ENCODE measurements around the gene RAB19. TPM values are rescaled to one million over a fixed set of nuclear protein-coding genes. Genes with fewer than 3 reads are reported as not detected.

The RAB19 gene
- not detected for total RNA-seq

- peak; percentile 97 for ATAC-seq
These were observed at the start of gene RAB19 for GRCh38 chr7:140403878-140404564. RAB19 (plus strand) TSS chr7:140404058; CDS start chr7:140407647, 3,589 bp downstream.

DNA sequence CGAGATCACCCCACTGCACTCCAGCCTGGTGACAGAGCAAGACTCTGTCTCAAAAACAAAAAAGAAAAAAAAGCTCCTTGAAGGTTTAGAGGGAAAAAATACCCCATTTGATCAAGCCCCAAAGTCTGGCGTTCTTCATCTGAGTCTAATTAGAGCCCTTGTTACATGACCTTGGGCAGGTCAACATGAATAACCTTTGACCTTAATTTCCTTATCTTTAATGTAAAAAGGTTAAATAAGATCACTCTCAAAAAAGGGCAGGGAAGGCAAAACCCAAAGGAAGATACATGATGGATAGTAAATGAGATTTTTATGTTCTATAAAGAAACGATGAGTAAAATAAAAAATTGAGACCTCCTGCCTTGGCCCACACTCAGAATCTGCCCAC lies 45.8 kb upstream of the RAB19 start:
- ATAC-seq (no peak), DNase-seq (ENCODE audit: low spot score) (no peak)

More at GRCh38 chr7:140403878-140404564, at the start of gene RAB19:
- DNase-seq (ENCODE audit: low spot score): peak; percentile 62

DNA sequence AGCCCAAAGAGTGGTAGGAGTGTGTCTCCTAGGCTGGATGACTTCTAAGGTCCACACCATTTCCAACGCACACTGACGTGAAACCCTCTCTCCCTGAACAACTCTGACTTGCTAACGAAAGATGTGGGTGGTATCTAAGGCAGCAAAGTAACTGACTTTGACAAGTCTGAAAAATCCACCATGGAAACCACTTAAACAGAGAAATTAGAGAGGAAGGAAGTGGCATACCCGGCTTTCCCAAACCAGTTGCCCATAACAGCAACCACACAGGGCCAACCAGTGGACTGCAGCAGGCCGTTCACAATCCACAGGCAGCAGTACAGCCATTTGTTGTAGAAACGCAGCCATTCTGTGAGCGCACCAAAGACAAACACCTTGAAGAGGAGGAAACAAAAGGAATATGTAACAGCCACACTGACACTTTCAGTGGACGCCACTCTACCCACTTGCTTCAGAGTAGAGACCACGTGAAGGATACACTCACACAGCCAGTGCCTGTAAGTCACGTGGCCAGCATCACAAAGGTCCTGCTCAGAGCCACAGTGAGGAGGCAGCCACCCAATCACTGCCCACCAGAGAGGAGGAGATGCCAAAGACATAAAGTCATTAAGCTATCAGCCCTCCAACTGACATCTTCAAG lies 45.3 kb upstream of the RAB19 start:
- ATAC-seq: no peak
- DNase-seq (ENCODE audit: low spot score): no peak

DNA sequence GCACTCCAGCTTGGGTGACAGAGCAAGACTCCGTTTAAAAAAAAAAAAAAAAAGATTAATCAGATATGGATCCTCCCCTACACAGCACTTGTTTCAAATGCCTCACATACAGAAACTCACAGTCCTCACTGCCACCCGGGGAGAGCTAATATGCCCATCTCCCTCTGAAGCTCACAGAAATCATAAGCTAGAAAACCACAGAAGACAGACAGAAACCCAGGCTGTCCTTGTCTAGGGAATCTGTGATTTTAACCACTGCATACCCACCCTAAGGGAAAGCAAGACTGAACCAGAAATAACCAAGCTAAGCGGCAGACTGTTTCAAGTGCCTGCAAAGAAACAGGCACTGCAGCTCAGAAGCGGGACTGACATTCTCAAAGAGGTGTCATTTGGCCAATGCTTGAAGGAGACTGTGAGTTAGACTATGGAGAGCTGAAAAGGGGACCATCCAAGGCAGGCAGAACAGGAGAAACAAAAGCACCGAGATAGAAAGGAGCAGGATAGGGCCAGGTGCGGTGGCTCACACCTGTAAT lies 43.1 kb upstream of the RAB19 start:
- no peak for ATAC-seq
- DNase-seq (ENCODE audit: low spot score): no peak

GRCh38 chr7:140364819-140365218 lies 39.0 kb upstream of the RAB19 start:
- DNase-seq (ENCODE audit: low spot score): no peak
- ATAC-seq: no peak

GRCh38 chr7:140367528-140367927 lies 36.3 kb upstream of the RAB19 start:
- no peak for ATAC-seq
- no peak for DNase-seq (ENCODE audit: low spot score)

- no peak for ATAC-seq
- DNase-seq (ENCODE audit: low spot score): no peak
These were observed 34.6 kb upstream of the RAB19 start for GRCh38 chr7:140369294-140369693.

DNA sequence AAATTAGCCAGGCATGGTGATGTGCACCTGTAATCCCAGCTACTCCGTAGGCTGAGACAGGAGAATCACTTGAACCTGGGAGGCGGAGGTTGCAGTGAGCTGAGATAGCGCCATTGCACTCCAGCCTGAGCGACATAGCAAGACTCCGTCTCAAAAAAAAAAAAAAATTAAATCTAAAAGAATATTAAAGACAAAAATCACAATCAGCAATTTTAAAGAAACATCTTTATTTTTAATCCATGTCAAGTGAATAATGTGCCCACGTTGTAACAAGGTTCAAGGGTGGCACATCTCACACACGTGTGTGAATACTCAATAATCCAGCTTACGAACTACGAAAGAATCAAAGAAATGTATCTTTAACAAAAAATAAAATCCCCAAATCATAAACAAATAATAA lies 28.5 kb upstream of the RAB19 start:
- no peak for ATAC-seq
- DNase-seq (ENCODE audit: low spot score): no peak

- DNase-seq (ENCODE audit: low spot score) (no peak), ATAC-seq (no peak)
These were observed 27.7 kb upstream of the RAB19 start for GRCh38 chr7:140375892-140376730.

GRCh38 chr7:140383954-140384713 lies 19.7 kb upstream of the RAB19 start:
- ATAC-seq (no peak), DNase-seq (ENCODE audit: low spot score) (no peak)

- DNase-seq (ENCODE audit: low spot score) (no peak), ATAC-seq (no peak)
These were observed 18.8 kb upstream of the RAB19 start for GRCh38 chr7:140384894-140385545.

GRCh38 chr7:140389445-140389844 lies 14.4 kb upstream of the RAB19 start:
- ATAC-seq: no peak
- DNase-seq (ENCODE audit: low spot score): no peak

- DNase-seq (ENCODE audit: low spot score): no peak
- ATAC-seq: no peak
These were observed 13.8 kb upstream of the RAB19 start for GRCh38 chr7:140390034-140390433.

- ATAC-seq (no peak), DNase-seq (ENCODE audit: low spot score) (no peak)
These were observed 13.2 kb upstream of the RAB19 start for GRCh38 chr7:140390466-140391190.

DNA sequence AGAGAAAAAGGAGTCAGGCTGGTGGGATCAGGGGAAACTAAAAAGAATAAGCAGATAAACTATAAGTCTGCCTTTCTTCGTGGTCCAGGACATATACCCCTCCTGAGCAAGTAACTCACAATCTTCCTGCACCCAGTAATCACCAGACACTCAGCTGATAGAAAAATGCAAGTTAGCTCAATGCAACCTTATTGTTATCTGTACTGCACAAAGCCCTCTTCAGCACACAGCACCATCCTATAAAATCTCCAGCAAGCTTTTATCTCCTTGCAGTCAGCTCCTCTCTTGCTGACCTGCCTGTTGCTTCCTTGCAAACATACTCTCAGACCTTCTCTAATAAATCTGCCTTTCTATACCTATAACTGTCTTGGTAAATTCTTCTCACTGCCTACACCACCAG lies 12.2 kb upstream of the RAB19 start:
- DNase-seq (ENCODE audit: low spot score) (no peak), ATAC-seq (no peak)

GRCh38 chr7:140393756-140394306 lies 10.0 kb upstream of the RAB19 start:
- no peak for DNase-seq (ENCODE audit: low spot score)

DNA sequence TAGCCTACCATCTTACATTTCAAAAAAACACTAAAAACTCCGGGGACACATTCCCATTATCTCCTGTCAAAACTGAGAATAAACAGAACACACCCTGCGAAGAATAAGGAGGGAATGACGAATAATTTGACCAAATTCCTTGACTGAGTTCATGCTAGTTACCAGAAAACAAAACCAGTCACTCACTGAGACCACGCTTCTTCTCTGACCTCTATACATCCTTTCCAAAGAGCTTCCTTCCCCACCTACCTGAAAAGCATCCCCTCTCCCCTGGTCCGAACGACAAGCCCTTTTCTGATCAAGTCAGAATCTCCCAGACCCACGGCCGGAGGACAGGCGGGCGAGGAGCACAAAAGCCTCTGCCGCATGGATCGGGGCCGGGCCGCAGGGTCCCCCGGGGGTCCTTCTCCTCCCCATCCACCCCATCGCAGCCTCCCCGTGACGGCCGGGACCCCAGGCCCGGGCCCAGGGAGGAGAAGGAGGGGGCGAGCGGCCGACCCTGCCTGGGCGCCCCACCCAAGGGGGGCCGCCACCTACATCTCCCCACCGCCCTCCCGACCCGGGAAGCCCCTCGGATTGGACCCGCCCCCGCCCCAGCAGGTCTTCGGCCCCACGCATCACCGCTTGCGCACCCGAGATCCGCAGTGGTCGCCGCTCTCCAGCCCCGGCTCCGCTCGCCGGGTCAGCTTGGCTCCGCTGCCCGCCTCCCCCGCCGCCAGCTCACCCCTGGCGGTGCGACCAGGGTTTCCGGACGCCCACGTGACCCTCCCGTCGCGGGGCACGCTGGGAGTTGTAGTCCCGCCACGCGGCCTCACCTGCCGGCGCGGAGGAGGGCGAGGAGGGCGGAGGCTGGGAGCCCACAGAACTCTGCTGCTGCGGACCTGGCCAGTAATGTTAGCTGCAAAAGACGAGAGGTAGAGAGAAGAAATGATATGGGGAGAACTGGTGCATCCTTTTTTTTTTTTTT lies 5.8 kb upstream of the RAB19 start, which contains the start of gene SLC37A3:
TSS of gene SLC37A3 (minus strand) at position 747 of the 967 bp plus-strand sequence. CDS start 16,004 bp downstream, outside the sequence.
- peak; percentile 89 for DNase-seq (ENCODE audit: low spot score)
- ATAC-seq: peak; percentile 100

More at GRCh38 chr7:140393756-140394306, 10.0 kb upstream of the RAB19 start:
- ATAC-seq: no peak

GRCh38 chr7:140398821-140399220 lies 5.0 kb upstream of the RAB19 start:
- no peak for DNase-seq (ENCODE audit: low spot score)
- no peak for ATAC-seq
